Measurements from ENCODE around the gene PLXNA4.

- TF ChIP-seq, protein P1, sequence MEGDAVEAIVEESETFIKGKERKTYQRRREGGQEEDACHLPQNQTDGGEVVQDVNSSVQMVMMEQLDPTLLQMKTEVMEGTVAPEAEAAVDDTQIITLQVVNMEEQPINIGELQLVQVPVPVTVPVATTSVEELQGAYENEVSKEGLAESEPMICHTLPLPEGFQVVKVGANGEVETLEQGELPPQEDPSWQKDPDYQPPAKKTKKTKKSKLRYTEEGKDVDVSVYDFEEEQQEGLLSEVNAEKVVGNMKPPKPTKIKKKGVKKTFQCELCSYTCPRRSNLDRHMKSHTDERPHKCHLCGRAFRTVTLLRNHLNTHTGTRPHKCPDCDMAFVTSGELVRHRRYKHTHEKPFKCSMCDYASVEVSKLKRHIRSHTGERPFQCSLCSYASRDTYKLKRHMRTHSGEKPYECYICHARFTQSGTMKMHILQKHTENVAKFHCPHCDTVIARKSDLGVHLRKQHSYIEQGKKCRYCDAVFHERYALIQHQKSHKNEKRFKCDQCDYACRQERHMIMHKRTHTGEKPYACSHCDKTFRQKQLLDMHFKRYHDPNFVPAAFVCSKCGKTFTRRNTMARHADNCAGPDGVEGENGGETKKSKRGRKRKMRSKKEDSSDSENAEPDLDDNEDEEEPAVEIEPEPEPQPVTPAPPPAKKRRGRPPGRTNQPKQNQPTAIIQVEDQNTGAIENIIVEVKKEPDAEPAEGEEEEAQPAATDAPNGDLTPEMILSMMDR (IDR thresholded peaks at IDR 0.05), result no peak
- TF ChIP-seq POLR2A (IDR thresholded peaks at IDR 0.05), result no peak
Measured at GRCh38 chr7:132410861-132411541, 165.3 kb downstream of the PLXNA4 start.

Data from body of pancreas (tissue), 4 donors.